Measurements from ENCODE around the gene EDEM3. TPM values are rescaled to one million over a fixed set of nuclear protein-coding genes. Genes with fewer than 3 reads are reported as not detected.
A peak's percentile ranks its signal among the peaks of the same experiment; 100 is the strongest.

Gene EDEM3
- total and polyA plus RNA-seq, 9 of the 15 experiments (the other 6 are each of a cell fraction or from before 2014, with no cell fraction given) = 15.8 to 46.6 (median 28.0) TPM

DNA sequence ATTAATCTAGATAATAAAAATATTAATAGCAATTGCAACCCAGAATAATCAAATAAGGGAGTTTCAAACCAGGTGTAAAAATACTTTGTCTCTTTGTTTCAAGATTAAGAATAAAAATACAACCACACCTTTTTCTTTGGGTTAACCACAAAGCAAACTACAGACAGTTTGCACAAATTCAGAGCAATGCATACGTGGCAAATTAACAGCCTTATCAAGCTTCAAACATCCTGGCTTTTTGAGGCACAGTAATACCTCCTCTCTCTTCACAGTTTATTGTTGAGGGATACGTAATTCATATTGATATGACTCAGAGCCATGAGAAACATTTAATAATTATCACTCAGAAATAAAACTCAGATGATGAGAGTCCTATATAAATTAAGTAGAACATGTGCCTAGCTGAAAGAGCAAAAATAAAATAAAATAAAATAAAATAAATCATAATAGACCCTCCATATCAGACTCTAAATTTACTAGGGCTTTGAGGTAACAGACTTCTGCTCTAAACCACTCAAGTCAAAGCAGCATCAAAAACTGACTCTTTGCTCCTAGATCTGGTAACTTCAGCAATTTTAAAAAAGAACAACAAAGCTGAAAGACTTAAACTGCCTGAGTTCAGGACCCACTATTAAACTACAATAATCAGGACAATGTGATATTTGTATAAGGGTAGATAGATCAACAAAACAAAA lies 11.4 kb downstream of the EDEM3 start (continued):
- TF ChIP-seq, protein P1, sequence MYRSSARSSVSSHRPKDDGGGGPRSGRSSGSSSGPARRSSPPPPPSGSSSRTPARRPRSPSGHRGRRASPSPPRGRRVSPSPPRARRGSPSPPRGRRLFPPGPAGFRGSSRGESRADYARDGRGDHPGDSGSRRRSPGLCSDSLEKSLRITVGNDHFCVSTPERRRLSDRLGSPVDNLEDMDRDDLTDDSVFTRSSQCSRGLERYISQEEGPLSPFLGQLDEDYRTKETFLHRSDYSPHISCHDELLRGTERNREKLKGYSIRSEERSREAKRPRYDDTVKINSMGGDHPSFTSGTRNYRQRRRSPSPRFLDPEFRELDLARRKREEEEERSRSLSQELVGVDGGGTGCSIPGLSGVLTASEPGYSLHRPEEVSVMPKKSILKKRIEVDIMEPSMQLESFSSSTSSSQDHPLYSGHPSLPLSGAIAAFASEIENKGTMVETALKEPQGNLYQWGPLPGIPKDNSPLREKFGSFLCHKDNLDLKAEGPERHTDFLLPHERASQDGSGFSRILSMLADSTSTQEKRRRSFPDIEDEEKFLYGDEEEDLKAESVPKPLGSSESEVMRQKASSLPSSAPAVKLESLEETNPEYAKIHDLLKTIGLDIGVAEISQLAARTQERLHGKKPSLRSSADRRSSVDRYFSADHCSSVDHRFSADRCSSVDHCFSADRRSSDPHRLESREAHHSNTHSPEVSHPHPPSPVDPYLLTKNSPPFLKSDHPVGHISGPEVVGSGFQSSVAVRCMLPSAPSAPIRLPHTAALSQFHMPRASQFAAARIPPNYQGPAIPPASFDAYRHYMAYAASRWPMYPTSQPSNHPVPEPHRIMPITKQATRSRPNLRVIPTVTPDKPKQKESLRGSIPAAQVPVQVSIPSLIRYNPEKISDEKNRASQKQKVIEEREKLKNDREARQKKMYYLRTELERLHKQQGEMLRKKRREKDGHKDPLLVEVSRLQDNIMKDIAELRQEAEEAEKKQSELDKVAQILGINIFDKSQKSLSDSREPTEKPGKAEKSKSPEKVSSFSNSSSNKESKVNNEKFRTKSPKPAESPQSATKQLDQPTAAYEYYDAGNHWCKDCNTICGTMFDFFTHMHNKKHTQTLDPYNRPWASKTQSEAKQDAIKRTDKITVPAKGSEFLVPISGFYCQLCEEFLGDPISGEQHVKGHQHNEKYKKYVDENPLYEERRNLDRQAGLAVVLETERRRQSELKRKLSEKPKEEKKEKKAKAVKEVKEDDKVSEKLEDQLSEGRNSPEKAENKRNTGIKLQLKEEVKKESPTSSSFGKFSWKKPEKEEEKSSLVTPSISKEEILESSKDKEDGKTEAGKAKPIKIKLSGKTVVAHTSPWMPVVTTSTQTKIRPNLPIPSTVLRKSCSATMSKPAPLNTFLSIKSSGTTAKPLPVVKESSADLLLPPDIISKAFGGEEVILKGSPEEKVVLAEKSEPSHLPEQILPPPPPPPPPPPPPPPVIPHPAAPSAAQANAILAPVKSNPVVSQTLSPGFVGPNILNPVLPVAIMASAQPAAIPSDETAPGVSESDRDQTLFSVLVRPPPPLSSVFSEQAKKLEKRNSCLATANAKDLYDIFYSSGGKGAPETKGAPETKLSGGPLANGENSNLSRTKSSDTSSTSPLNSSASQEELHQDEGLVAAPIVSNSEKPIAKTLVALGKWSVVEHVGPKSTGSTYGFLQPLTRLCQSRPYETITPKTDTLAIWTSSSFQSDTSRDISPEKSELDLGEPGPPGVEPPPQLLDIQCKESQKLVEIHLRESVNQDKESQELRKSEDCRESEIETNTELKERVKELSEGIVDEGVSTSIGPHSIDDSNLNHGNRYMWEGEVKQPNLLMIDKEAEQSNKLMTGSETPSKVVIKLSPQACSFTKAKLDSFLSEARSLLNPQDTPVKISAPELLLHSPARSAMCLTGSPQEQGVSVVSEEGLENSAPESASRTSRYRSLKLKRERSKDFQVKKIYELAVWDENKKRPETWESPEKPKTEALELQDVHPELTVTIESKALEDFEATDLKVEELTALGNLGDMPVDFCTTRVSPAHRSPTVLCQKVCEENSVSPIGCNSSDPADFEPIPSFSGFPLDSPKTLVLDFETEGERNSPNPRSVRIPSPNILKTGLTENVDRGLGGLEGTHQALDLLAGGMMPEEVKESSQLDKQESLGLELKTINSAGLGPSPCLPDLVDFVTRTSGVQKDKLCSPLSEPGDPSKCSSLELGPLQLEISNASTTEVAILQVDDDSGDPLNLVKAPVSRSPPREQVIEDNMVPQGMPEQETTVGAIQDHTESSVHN (IDR thresholded peaks at IDR 0.05; ENCODE audit: borderline replicate concordance in 1 of 2, low read depth in 1 of 2) = 0 out of 4 replicates have a peak, but pooled peaks of 1 of the 2 experiments have one; percentile 34
- TF ChIP-seq TEAD4 (IDR thresholded peaks at IDR 0.05; ENCODE audit: low read length) (peak; percentile 43; the same call in 1 of the 2 replicates), TEAD4 (CRISPR knock-in tag; IDR thresholded peaks at IDR 0.05; ENCODE audit: borderline replicate concordance) (no peak), PYGO2 (tag; IDR thresholded peaks at IDR 0.05) (no peak), EP400 (IDR thresholded peaks at IDR 0.05) (peak; percentile 54), SMARCA4 (IDR thresholded peaks at IDR 0.05) (0 out of 2 replicates have a peak, but pooled peaks have one; percentile 40), ZNF263 (CRISPR knock-in tag; IDR thresholded peaks at IDR 0.05; ENCODE audit: borderline replicate concordance) (no peak), FOSL1 (tag; conservative IDR thresholded peaks at IDR 0.05) (peak; percentile 47; the same call in 1 of the 2 replicates), FOXM1 (IDR thresholded peaks at IDR 0.05; ENCODE audit: low read depth) (no peak), FOXM1 (CRISPR knock-in tag; IDR thresholded peaks at IDR 0.05; ENCODE audit: low read depth) (no peak), NBN (IDR thresholded peaks at IDR 0.05; ENCODE audit: low read depth) (no peak), ARNT (IDR thresholded peaks at IDR 0.05) (no peak), ELF1 (tag; IDR thresholded peaks at IDR 0.05) (no peak)
- TF ChIP-seq, protein P2, sequence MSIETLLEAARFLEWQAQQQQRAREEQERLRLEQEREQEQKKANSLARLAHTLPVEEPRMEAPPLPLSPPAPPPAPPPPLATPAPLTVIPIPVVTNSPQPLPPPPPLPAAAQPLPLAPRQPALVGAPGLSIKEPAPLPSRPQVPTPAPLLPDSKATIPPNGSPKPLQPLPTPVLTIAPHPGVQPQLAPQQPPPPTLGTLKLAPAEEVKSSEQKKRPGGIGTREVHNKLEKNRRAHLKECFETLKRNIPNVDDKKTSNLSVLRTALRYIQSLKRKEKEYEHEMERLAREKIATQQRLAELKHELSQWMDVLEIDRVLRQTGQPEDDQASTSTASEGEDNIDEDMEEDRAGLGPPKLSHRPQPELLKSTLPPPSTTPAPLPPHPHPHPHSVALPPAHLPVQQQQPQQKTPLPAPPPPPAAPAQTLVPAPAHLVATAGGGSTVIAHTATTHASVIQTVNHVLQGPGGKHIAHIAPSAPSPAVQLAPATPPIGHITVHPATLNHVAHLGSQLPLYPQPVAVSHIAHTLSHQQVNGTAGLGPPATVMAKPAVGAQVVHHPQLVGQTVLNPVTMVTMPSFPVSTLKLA (conservative IDR thresholded peaks at IDR 0.05) = 0 out of 4 replicates have a peak, but pooled peaks of 1 of the 2 experiments have one; percentile 34
- TF ChIP-seq, protein P3, sequence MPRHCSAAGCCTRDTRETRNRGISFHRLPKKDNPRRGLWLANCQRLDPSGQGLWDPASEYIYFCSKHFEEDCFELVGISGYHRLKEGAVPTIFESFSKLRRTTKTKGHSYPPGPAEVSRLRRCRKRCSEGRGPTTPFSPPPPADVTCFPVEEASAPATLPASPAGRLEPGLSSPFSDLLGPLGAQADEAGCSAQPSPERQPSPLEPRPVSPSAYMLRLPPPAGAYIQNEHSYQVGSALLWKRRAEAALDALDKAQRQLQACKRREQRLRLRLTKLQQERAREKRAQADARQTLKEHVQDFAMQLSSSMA (CRISPR knock-in tag; IDR thresholded peaks at IDR 0.05) = no peak
- TF ChIP-seq, protein P4, sequence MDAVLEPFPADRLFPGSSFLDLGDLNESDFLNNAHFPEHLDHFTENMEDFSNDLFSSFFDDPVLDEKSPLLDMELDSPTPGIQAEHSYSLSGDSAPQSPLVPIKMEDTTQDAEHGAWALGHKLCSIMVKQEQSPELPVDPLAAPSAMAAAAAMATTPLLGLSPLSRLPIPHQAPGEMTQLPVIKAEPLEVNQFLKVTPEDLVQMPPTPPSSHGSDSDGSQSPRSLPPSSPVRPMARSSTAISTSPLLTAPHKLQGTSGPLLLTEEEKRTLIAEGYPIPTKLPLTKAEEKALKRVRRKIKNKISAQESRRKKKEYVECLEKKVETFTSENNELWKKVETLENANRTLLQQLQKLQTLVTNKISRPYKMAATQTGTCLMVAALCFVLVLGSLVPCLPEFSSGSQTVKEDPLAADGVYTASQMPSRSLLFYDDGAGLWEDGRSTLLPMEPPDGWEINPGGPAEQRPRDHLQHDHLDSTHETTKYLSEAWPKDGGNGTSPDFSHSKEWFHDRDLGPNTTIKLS (IDR thresholded peaks at IDR 0.05; ENCODE audit: borderline replicate concordance, low read depth) = peak; percentile 86

Data from K562 (cell line).